GM19238 (cell line): ENCODE data around the gene FGF14.

ENCODE experiments used
- DNase-seq: peaks from one replicate; pipeline ENCODE4 v3.0.0; 2011; ENCODE audit warnings: low spot score; ENCODE audit not compliant: insufficient read length

The FGF14 gene

GRCh38 chr13:101988140-101988539 is 413.7 kb downstream of the FGF14 start:
- no peak for DNase-seq

GRCh38 chr13:101986316-101986715 is 415.5 kb downstream of the FGF14 start:
- DNase-seq, result no peak

DNA sequence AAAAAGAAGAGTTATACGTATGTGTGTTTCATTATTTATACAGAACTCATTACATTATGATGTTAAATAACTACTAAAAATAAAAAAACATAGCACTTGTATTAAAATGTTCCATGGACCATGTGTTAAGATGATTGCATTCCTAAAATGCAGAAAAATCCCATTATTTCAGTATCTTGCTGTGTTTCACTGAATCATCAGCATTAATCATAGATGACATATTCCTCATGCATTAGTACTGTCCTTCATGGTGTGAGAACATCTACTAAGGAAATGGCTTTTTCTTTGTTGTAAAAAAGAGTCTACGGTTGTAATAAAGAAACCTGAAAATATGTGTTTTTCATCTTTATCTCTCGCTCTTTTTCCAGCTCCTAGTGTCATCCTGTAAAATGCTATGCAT is 416.5 kb downstream of the FGF14 start:
- DNase-seq, result no peak

DNA sequence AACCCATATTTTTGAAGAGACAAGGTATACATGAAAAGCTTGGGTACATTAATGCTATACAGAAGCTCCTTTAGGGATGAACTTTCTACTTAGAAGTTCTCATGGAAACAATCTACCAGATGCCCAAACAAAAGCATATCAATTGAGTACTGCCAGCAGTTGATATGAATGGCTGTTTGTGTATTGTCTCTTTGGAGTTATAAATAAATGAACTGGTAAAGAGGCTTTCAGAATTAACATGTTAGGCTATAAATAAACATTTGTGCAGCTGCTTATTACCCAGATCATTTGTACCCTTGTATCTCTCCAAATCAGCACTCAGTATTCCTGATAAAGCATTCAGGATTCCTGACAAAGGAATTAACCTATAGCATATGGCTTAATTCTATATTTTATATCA is 418.9 kb downstream of the FGF14 start:
- no peak for DNase-seq

- DNase-seq, result no peak
Observed at GRCh38 chr13:101979825-101980224, 422.0 kb downstream of the FGF14 start.

- DNase-seq, result no peak
Observed at GRCh38 chr13:101978552-101979315, 423.1 kb downstream of the FGF14 start.

DNA sequence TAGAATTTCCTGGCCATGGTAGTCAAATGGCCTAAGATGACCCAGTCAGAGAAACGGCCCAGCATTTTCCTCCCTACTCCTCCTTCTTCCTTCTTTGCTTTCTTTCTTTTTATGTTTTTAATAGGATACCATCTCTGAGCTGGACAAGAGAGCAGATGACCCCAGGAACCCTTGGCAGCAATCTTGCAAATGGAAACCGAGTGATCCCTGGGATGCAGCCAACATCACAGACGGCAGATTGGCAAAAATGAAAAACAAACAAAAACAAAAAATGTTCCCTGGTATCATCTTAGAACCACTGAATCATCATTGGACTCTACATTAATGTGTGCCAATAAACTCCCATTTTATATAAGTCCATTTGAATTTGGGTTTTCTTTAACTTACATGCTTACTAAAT is 424.4 kb downstream of the FGF14 start:
- no peak for DNase-seq

- DNase-seq, result no peak
Observed at GRCh38 chr13:101972191-101972590, 429.7 kb downstream of the FGF14 start.

- no peak for DNase-seq
Observed at GRCh38 chr13:101970341-101970740, 431.5 kb downstream of the FGF14 start.

- no peak for DNase-seq
Observed at GRCh38 chr13:101967781-101968180, 434.1 kb downstream of the FGF14 start.

DNA sequence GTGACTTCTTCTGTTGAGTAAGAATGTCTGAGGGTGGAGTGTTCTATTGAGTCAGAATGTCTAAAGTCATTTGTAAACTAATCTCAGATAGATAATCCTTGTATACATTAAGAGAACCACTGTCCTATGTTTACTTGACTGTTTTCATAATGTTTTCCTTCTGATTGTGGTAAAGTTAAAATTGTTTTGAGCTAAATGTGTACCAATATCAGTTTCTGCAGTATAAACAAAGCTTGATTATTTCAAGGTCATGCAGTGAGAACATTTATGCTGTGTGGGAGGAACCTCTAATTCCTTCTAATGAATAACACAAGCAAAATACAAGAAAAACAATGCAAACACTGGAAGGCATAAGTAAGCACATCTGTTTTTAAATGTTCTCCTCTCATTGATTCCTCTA is 434.6 kb downstream of the FGF14 start:
- DNase-seq, result no peak

DNA sequence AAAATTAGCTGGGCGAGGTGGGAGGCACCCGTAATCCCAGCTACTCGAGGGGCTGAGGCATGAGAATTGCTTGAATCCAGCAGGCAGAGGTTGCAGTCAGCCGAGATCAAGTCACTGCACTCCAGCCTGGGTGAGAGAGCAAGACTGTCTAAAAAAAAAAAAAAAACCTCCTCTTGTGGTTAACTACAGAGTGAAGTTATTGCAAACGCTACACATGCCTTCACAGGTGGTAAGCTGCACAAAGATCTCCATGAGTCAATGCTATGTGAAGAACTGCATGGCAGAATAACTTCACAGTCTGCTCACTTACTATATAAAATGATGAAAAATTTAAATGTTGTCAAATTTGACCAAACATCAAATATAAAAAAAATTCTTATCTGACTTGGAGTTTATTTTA is 436.8 kb downstream of the FGF14 start:
- DNase-seq, result no peak

DNA sequence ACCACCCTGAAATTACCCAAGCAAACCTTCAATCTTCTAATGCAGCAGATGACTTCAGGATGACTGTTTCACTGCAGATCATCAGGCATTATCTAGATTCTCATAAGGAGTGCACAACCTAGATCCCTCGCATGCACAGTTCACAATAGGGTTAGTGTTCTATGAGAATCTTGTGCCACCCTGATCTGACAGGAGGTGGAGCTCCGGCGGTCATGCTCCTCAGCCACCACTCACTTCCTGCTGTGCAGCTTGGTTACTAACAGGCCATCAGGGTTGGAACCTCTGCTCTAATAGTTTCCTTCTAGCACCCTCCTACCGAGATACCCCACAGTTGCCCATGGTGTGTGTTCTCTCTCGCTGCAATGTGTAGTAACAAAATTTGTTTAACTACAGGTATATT is 442.8 kb downstream of the FGF14 start:
- DNase-seq, result no peak

- no peak for DNase-seq
Observed at GRCh38 chr13:101955764-101956163, 446.1 kb downstream of the FGF14 start.

GRCh38 chr13:101951114-101951513 is 450.7 kb downstream of the FGF14 start:
- no peak for DNase-seq

GRCh38 chr13:101949681-101950080 is 452.2 kb downstream of the FGF14 start:
- no peak for DNase-seq

DNA sequence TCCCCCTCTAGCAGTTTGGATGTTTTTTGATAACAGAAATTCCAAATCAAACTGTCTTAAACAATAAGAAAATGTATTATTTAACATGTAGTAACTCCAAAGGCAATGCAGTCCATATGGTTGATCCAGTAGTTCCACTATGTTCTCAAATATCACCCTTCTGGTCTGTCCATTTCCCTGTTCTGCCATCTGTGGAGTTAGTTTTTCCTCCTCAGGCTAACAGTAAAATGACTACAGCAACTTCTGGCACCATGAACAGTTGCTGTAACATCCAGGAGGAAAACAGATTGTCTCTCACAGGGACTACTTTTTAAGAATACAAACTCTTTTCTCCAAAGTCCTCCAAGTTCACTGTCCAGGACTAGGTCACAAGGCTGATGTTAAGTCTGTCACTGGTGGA is 455.4 kb downstream of the FGF14 start:
- DNase-seq, result no peak

- no peak for DNase-seq
Observed at GRCh38 chr13:101945435-101945834, 456.4 kb downstream of the FGF14 start.

GRCh38 chr13:101944521-101944920 is 457.3 kb downstream of the FGF14 start:
- no peak for DNase-seq

- DNase-seq, result no peak
Observed at GRCh38 chr13:101942535-101943157, 459.2 kb downstream of the FGF14 start.

DNA sequence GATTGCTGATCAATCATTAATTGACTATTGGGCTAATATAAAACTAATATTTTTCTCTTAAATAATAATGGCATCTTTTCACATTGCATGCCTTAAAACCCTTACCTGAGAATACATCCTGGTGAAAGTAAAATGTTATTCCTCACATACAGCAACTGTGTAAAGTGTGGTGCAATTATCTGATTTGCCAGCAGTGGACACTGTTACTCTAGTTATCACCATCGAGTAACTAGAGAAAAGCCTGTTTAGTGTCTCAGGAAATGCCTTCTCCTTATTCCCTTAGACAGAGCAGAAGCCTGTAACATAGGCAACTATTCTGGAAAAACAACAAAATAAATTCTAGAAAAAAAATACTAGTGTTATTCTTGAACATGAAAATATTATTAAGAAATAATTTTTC is 459.8 kb downstream of the FGF14 start:
- no peak for DNase-seq

- no peak for DNase-seq
Observed at GRCh38 chr13:101941095-101941783, 460.6 kb downstream of the FGF14 start.

- DNase-seq, result no peak
Observed at GRCh38 chr13:101939370-101939769, 462.5 kb downstream of the FGF14 start.
